Midbrain (tissue), 1 donor: ENCODE measurements around the gene TET1.
"Not testable (repeated sequence)": the region's sequence is repeated elsewhere in the genome, so short reads cannot be mapped to it uniquely, and the experiment has no call there.

Experiments used
- DNase-seq: peaks from one replicate; lab custom pipeline; 2025; lab: John Stamatoyannopoulos, UW

Gene TET1

GRCh38 chr10:68708987-68709386 is 148.8 kb downstream of the TET1 start:
- DNase-seq, result not testable (repeated sequence)

GRCh38 chr10:68713065-68713464 is 152.9 kb downstream of the TET1 start:
- DNase-seq, result not testable (repeated sequence)

DNA sequence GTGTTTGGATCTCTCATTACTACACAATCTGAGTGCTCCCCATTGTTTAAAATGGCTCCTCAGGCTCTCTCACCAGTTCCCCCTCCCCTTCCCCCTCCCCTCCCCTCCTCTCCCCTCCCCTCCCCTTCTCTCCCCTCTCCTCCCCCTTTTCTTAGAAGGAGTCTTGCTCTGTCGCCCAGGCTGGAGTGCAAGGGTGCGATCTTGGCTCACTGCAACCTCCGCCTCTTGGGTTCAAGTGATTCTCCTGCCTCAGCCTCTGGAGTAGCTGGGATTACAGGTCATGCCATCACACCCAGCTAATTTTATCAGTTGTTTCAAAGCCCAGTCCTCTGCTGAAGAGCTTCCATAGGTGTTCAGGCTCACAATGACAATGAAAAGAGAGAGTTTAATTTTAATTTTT is 157.3 kb downstream of the TET1 start:
- DNase-seq, result no peak

- peak; percentile 95 for DNase-seq
Observed at GRCh38 chr10:68720793-68721672, 160.9 kb downstream of the TET1 start, which contains the start of gene CCAR1. Gene CCAR1, plus strand, starts transcription at chr10:68721239. Its CDS starts 1,266 bp downstream, at chr10:68722505.

DNA sequence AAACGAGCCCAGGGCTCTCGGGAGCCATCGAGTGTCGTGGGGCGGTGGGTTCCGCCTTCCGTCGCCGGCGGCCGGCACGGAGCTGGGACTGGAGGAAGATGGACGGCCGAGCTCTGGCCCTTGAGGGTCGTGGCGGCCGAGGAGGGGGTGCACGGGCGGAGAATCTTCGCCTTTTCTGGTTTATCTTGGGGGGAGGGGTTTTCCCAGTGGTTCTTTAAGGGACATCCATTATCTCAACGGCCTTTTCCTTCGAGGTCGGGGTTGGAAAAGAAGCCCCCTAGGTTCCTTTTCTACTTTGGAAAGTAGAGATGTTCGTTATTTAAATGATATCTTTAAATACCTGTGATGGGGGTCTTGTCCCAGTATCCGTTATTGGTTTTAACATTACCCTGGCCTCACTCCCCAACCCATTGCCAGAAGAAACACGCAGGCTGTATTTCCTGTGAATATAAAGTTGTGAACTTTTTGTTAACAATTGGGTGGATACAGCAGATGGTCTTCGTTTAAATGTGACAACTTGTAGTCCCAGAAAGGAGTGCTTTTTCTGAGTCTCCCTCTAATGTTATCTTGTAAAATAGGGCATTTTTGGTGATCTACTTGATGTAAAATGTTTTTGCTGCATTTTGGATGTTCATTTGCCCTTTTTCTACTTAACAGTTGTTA is 161.7 kb downstream of the TET1 start:
- peak; percentile 6 for DNase-seq

GRCh38 chr10:68725016-68725415 is 164.9 kb downstream of the TET1 start:
- no peak for DNase-seq

- DNase-seq, result no peak
Observed at GRCh38 chr10:68727146-68727545, 167.0 kb downstream of the TET1 start.

DNA sequence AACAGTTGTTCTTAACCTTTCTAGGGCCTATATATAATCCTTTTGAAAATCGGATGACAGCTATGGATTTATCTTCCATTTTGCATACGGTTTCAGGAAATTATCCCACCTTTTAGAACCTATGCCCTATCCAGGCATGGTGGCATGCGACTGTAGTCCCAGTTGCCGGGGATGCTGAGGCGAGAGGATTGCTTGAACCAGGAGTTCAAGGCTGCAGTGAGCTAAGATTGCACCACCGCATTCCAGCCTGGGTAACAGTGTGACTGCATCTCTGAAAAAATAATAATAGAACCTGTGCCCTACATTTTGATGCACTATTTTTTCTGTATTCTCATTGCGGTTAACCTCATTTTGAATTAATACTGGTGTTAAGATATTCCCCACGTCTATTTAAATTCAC is 172.5 kb downstream of the TET1 start:
- DNase-seq, result no peak

- DNase-seq, result no peak
Observed at GRCh38 chr10:68734349-68734748, 174.2 kb downstream of the TET1 start.

GRCh38 chr10:68735119-68735518 is 175.0 kb downstream of the TET1 start:
- DNase-seq, result no peak

DNA sequence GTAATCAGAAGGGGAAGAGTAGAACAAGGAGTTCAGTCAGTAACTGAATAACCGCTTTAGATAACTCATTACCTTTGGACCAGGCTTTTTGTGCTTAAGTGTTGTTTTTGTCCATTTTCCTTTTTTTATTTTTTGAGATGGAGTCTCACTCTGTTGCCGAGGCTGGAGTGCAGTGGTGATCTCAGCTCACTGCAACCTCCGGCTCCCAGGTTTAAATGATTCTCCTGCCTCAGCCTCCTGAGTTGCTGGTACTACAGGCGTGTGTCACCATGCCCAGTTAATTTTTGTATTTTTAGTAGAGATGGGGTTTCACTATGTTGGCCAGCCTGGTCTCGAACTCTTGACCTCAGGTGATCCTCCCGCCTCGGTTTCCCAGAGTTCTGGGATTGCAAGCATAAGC is 175.6 kb downstream of the TET1 start:
- DNase-seq, result not testable (repeated sequence)

DNA sequence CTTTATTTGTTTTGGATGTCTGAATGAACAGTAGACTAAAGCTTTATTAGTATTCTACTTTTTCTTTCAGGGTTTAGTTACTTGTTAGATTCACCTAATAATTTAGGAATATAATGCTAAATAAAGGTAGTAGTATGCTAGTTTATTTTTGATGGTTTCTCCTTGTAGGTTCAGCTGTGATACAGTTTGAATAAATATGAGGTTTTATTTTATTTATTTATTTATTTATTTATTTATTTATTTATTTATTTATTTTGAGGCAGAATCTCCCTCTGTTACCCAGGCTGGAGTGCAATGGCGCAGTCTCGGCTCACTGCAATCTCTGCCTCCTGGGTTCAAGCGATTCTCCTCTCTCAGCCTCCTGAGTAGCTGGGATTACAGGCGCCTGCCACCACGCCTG is 180.5 kb downstream of the TET1 start:
- not testable (repeated sequence) for DNase-seq

- no peak for DNase-seq
Observed at GRCh38 chr10:68742397-68742796, 182.3 kb downstream of the TET1 start.
